IPS-15b (cell line): ENCODE data around the gene NUP42.
"Not testable (repeated sequence)": the region's sequence is repeated elsewhere in the genome, so short reads cannot be mapped to it uniquely, and the experiment has no call there.

Source experiments
- H3K27me3 ChIP-seq: one replicate; pipeline ENCODE4 v1.6.1; 2013; ENCODE audit warnings: low read length; ENCODE audit not compliant: control insufficient read depth, insufficient read depth
- H3K36me3 ChIP-seq: one replicate; pipeline ENCODE4 v1.6.1; 2013; ENCODE audit warnings: low read length; ENCODE audit not compliant: control insufficient read depth, insufficient read depth
- H3K4me1 ChIP-seq: one replicate; pipeline ENCODE4 v1.6.1; 2013; ENCODE audit warnings: mild to moderate bottlenecking, low read length; ENCODE audit not compliant: control insufficient read depth, insufficient read depth
- H3K4me3 ChIP-seq: one replicate; pipeline ENCODE4 v1.5.1; 2013; ENCODE audit warnings: low read depth, low read length
- H3K9ac ChIP-seq: one replicate; pipeline ENCODE4 v1.6.1; 2013; ENCODE audit warnings: low read depth, mild to moderate bottlenecking, low read length
- H3K9me3 ChIP-seq: one replicate; pipeline ENCODE4 v1.6.1; 2013; ENCODE audit warnings: mild to moderate bottlenecking, low read length; ENCODE audit not compliant: control insufficient read depth, insufficient read depth

Gene NUP42

GRCh38 chr7:23218196-23218595 lies 36.3 kb downstream of the NUP42 start:
- Histone ChIP-seq H3K4me3 (no peak overlapping the region), H3K36me3 (no peaks in the 10 kb centered on the region), H3K4me1 (no peaks in the 10 kb centered on the region), H3K9me3 (no peaks in the 10 kb centered on the region), H3K9ac (no peak overlapping the region), H3K27me3 (no peaks in the 10 kb centered on the region)

- Histone ChIP-seq H3K4me3 (no peak overlapping the region), H3K9me3 (no peaks in the 10 kb centered on the region), H3K27me3 (no peaks in the 10 kb centered on the region), H3K36me3 (no peaks in the 10 kb centered on the region), H3K4me1 (no peaks in the 10 kb centered on the region), H3K9ac (no peak overlapping the region)
Observed at GRCh38 chr7:23220690-23221305, 39.0 kb downstream of the NUP42 start.

- H3K36me3 ChIP-seq: no peaks in the 10 kb centered on the region
- no peaks in the 10 kb centered on the region for H3K27me3 ChIP-seq
- no peaks in the 10 kb centered on the region for H3K9me3 ChIP-seq
- H3K4me1 ChIP-seq: no peaks in the 10 kb centered on the region
- no peak overlapping the region for H3K9ac ChIP-seq
- no peak overlapping the region for H3K4me3 ChIP-seq
Observed at GRCh38 chr7:23222439-23223030, 40.7 kb downstream of the NUP42 start.

- H3K9ac ChIP-seq, H3K4me3 ChIP-seq, H3K4me1 ChIP-seq, H3K27me3 ChIP-seq, H3K36me3 ChIP-seq, H3K9me3 ChIP-seq: not testable (repeated sequence)
Observed at GRCh38 chr7:23224364-23224763, 42.5 kb downstream of the NUP42 start.

GRCh38 chr7:23226844-23227450 lies 45.1 kb downstream of the NUP42 start:
- Histone ChIP-seq H3K4me3 (no peak overlapping the region), H3K36me3 (no peaks in the 10 kb centered on the region), H3K9me3 (no peaks in the 10 kb centered on the region), H3K4me1 (no peaks in the 10 kb centered on the region), H3K27me3 (no peaks in the 10 kb centered on the region), H3K9ac (no peak overlapping the region)

- Histone ChIP-seq H3K9me3 (no peaks in the 10 kb centered on the region), H3K36me3 (no peaks in the 10 kb centered on the region), H3K4me3 (no peak overlapping the region), H3K27me3 (no peaks in the 10 kb centered on the region), H3K9ac (no peak overlapping the region), H3K4me1 (no peaks in the 10 kb centered on the region)
Observed at GRCh38 chr7:23228412-23228811, 46.6 kb downstream of the NUP42 start.

GRCh38 chr7:23230641-23231101 lies 48.8 kb downstream of the NUP42 start:
- H3K9me3 ChIP-seq: no peaks in the 10 kb centered on the region

GRCh38 chr7:23232966-23233365 lies 51.1 kb downstream of the NUP42 start:
- H3K9me3 ChIP-seq: no peaks in the 10 kb centered on the region
- H3K9ac ChIP-seq: no peak overlapping the region
- no peaks in the 10 kb centered on the region for H3K36me3 ChIP-seq
- no peaks in the 10 kb centered on the region for H3K27me3 ChIP-seq
- no peaks in the 10 kb centered on the region for H3K4me1 ChIP-seq
- H3K4me3 ChIP-seq: no peak overlapping the region

More at GRCh38 chr7:23230641-23231101, 48.8 kb downstream of the NUP42 start:
- Histone ChIP-seq H3K36me3 (no peaks in the 10 kb centered on the region), H3K27me3 (no peaks in the 10 kb centered on the region), H3K9ac (no peak overlapping the region), H3K4me3 (no peak overlapping the region), H3K4me1 (no peaks in the 10 kb centered on the region)

GRCh38 chr7:23234569-23235296 lies 52.9 kb downstream of the NUP42 start:
- no peaks in the 10 kb centered on the region for H3K4me1 ChIP-seq
- no peak overlapping the region for H3K4me3 ChIP-seq
- H3K9me3 ChIP-seq: no peaks in the 10 kb centered on the region
- no peak overlapping the region for H3K9ac ChIP-seq
- no peaks in the 10 kb centered on the region for H3K27me3 ChIP-seq
- H3K36me3 ChIP-seq: no peaks in the 10 kb centered on the region

GRCh38 chr7:23235813-23236221 lies 54.0 kb downstream of the NUP42 start:
- no peaks in the 10 kb centered on the region for H3K9me3 ChIP-seq
- no peaks in the 10 kb centered on the region for H3K27me3 ChIP-seq
- H3K36me3 ChIP-seq: no peaks in the 10 kb centered on the region
- no peak overlapping the region for H3K9ac ChIP-seq
- no peak overlapping the region for H3K4me3 ChIP-seq
- H3K4me1 ChIP-seq: no peaks in the 10 kb centered on the region

- no peaks in the 10 kb centered on the region for H3K4me1 ChIP-seq
- no peaks in the 10 kb centered on the region for H3K27me3 ChIP-seq
- no peak overlapping the region for H3K9ac ChIP-seq
- H3K4me3 ChIP-seq: no peak overlapping the region
- no peaks in the 10 kb centered on the region for H3K9me3 ChIP-seq
- no peaks in the 10 kb centered on the region for H3K36me3 ChIP-seq
Observed at GRCh38 chr7:23237000-23237399, 55.2 kb downstream of the NUP42 start.
